BE2C (cell line): ENCODE results near the gene PRIMA1. TPM values are rescaled to one million over a fixed set of nuclear protein-coding genes. Genes with fewer than 3 reads are reported as not detected.

ENCODE experiments used
- DNase-seq: peaks from one replicate; pipeline ENCODE4 v3.0.0-alpha.2; 2020
- H3K27me3 ChIP-seq: fragments of 250-450 bp; sonication (Bioruptor Pico); 2 replicates; pipeline ENCODE4 v1.5.1; 2020; ENCODE audit warnings: mild to moderate bottlenecking
- H3K36me3 ChIP-seq: fragments of 250-450 bp; sonication (Bioruptor Pico); 2 replicates; pipeline ENCODE4 v1.5.1; 2020; ENCODE audit warnings: mild to moderate bottlenecking
- H3K4me1 ChIP-seq: fragments of 250-450 bp; sonication (Bioruptor Pico); 2 replicates; pipeline ENCODE4 v1.5.1; 2020
- H3K4me3 ChIP-seq: 2 replicates; pipeline ENCODE4 v1.5.1; 2011; ENCODE audit warnings: low read depth, low read length
- H3K9me3 ChIP-seq: fragments of 250-450 bp; sonication (Bioruptor Pico); 2 replicates; pipeline ENCODE4 v1.5.1; 2020
- polyA plus RNA-seq: library from polyadenylated mRNA; unstranded; fragments of >200 nt; gene quantifications from one replicate; pipeline ENCODE4 v1.2.1, GENCODE V29; 2012; ENCODE audit warnings: low read depth, missing spikeins; ENCODE audit not compliant: insufficient read length, insufficient read depth
- TF ChIP-seq, protein P1 (sequence below): IDR thresholded peaks from 2 replicates; pipeline ENCODE4 v1.5.1; 2012; ENCODE audit warnings: mild to moderate bottlenecking, low read depth, low read length

Gene PRIMA1, protein sequence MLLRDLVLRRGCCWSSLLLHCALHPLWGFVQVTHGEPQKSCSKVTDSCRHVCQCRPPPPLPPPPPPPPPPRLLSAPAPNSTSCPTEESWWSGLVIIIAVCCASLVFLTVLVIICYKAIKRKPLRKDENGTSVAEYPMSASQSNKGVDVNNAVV
- 6.9 TPM for polyA plus RNA-seq

DNA sequence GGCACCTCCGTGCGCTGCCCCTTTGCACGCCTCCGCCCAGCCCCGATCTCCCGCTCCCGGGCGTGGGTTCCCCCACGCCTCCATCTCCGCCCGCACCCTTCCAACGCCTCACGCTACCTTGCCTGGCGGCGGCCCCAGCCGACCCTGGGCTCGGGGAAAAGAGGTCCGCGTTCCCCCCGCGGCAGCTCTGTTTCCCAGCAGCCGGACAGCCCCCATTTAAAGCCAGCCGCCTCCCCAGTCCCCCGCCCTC is at the start of gene PRIMA1:
Gene PRIMA1, minus strand, starts transcription at position 193 of the 250 bp plus-strand sequence. CDS start 767 bp downstream, outside the sequence.
- H3K27me3 ChIP-seq = no peaks in the 10 kb centered on the region
- TF ChIP-seq, protein P1, sequence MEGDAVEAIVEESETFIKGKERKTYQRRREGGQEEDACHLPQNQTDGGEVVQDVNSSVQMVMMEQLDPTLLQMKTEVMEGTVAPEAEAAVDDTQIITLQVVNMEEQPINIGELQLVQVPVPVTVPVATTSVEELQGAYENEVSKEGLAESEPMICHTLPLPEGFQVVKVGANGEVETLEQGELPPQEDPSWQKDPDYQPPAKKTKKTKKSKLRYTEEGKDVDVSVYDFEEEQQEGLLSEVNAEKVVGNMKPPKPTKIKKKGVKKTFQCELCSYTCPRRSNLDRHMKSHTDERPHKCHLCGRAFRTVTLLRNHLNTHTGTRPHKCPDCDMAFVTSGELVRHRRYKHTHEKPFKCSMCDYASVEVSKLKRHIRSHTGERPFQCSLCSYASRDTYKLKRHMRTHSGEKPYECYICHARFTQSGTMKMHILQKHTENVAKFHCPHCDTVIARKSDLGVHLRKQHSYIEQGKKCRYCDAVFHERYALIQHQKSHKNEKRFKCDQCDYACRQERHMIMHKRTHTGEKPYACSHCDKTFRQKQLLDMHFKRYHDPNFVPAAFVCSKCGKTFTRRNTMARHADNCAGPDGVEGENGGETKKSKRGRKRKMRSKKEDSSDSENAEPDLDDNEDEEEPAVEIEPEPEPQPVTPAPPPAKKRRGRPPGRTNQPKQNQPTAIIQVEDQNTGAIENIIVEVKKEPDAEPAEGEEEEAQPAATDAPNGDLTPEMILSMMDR = no peak
- DNase-seq = no peak
- no peaks in the 10 kb centered on the region for H3K9me3 ChIP-seq
- H3K4me3 ChIP-seq = peak within 1 kb of the TSS; percentile 75
- peaks cover 22% of the 10 kb centered on the region for H3K4me1 ChIP-seq
- 0 out of 2 replicates have a peak, but pooled peaks cover 4% of the 10 kb centered on the region for H3K36me3 ChIP-seq

DNA sequence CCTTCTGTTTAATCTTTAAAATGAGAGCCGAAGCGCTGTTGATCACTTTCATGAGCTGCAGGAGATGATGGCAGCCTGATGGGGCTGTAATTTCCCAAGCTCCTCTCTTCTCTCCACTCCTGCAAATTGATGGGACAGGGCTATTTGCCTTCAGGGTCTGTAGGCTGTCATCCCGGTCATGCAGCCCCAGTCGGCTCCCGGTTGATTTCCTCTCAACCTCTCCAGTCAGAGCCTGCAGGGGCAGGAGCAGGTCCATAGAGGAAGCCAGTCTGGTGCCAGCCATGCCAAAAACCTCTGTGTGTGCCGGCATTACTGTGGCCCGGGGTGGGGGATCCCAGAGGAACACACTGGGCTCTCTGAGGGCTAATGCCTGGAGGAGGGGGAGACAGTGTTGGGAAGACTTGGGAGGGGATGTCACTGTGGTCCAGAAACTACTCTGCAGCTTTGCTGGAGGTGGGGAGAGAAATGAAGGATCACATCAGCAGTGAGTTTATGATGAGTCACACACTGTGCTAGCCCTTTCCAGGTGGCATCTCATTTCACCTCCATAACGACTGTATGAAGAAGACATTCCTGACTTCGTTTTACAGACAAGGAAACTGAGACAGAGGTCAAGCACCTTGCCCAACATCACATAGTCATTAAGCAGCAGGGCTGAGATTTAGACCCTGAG is 46.5 kb upstream of the PRIMA1 start:
- peaks cover 16% of the 10 kb centered on the region for H3K4me1 ChIP-seq
- DNase-seq = peak; percentile 28
- H3K4me3 ChIP-seq = no peak overlapping the region
- H3K9me3 ChIP-seq = no peaks in the 10 kb centered on the region
- H3K27me3 ChIP-seq = no peaks in the 10 kb centered on the region
- TF ChIP-seq, protein P1 = no peak
- H3K36me3 ChIP-seq = no peaks in the 10 kb centered on the region

DNA sequence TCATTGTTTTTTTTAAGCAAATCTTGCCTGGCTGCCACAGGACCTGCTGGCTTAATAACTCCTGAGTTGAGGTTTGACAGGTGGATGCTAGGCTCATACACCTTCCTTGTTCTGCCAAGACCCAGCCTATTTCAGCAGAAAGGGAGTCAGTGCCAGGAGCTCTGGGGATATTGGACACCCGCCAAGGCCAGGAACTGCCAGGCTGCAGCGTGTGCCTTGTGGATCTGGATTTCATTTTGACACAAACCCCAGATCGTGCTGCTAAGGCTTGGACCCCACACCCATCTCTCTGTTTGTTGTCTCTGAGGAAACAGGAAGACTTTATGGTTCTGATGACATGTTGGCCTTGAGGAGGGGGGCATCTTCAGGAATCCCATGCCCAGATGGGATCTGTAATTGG is 44.4 kb upstream of the PRIMA1 start:
- TF ChIP-seq, protein P1 = no peak
- peak; percentile 86 for DNase-seq

DNA sequence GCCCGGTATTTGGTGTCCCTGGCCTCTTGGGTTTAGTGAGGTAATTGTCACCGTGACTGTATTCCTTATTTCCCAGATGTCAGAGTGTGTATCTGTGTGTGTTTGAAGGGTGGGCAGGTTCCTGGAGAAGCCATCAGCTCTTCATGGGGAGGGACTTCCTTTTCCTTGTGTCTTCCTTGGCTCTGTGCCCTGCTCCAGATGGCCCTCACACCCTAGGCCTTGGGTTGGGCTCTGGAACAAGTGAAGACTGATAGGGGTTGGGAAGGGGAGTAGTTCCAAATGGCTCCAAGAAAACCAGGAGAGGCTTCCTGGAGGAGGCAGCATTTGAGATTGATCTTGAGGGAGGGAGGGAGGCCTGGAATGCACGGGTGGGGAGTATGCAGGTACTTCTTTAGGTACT is 43.8 kb upstream of the PRIMA1 start:
- peak; percentile 47 for DNase-seq
- H3K4me1 ChIP-seq = peaks cover 16% of the 10 kb centered on the region
- TF ChIP-seq, protein P1 = no peak
- H3K27me3 ChIP-seq = no peaks in the 10 kb centered on the region
- no peaks in the 10 kb centered on the region for H3K36me3 ChIP-seq
- no peak overlapping the region for H3K4me3 ChIP-seq
- H3K9me3 ChIP-seq = no peaks in the 10 kb centered on the region

More for the DNA sequence above, 44.4 kb upstream of the PRIMA1 start:
- peaks cover 16% of the 10 kb centered on the region for H3K4me1 ChIP-seq
- H3K9me3 ChIP-seq = no peaks in the 10 kb centered on the region
- H3K4me3 ChIP-seq = no peak overlapping the region
- no peaks in the 10 kb centered on the region for H3K36me3 ChIP-seq
- no peaks in the 10 kb centered on the region for H3K27me3 ChIP-seq

DNA sequence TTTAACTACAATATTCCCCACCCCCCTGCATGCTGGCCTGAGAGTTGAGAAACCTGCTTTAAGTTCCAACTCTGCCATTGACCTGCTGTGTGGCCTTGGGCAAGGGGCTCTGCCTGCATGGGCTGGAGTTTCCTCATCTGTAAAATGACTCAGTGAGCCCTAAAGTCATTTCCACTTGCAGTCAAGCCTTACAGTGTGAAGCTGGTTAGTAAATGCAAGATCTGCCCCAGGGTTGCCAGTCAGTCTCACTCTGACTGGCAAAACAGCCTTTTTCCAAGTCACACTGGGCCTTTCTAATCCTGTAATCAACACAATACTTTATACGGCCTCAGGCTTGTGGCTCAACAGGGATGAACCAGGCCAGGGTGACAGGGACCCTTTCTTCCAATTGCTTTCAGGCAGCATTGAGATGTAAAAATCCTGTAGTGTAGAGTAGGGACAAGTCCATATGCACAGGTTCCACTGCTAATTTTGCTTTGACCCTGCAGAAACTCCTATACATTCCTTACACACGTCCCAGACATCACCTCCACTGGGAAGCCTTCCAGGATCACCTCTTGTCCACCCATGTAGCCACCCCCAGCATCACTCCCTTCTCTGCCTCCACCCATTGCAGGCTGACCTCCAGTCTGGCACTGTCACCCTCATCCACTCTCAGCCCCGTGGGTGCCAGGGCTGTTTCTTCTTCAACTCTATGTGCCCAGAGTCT is 42.6 kb upstream of the PRIMA1 start:
- TF ChIP-seq, protein P1 = no peak

DNA sequence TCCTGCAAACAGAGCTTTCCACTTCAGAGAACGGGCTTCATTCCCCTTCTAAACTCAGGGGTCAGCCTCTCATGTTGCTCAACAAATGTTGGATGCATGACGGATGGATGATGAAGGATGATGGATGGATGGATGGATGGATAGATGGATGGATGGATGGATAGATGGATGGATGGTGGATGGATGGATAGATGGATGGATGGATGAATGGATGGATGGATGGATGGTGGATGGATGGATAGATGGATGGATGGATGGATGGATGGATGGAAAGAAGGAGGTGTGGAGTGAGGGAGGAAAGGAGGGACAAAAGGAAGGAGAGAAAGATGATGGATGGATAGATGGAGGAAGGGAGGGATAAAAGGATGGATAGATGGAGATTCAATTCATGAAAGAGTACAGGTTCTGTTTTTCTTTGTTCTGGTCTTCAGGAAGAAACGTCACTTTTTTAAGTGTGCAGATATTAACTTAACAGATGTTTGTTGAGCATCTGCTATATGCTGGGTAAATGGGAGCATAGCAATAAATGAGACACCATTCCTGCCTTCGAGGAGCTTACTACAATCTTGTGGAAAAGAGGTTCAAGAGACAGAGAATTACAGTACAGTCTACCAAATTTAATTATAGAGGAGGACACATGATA is 41.7 kb upstream of the PRIMA1 start:
- Histone ChIP-seq H3K27me3 (no peaks in the 10 kb centered on the region), H3K9me3 (no peaks in the 10 kb centered on the region), H3K4me1 (peaks cover 16% of the 10 kb centered on the region), H3K4me3 (no peak overlapping the region), H3K36me3 (no peaks in the 10 kb centered on the region)
- TF ChIP-seq, protein P1 = no peak
- no peak for DNase-seq

More for the DNA sequence above, 42.6 kb upstream of the PRIMA1 start:
- Histone ChIP-seq H3K36me3 (no peaks in the 10 kb centered on the region), H3K4me3 (no peak overlapping the region), H3K4me1 (peaks cover 16% of the 10 kb centered on the region), H3K27me3 (no peaks in the 10 kb centered on the region), H3K9me3 (no peaks in the 10 kb centered on the region)
- no peak for DNase-seq
